ENCODE measurements around the gene GJC1.
A peak's percentile ranks its signal among the peaks of the same experiment; 100 is the strongest.

The GJC1 gene

DNA sequence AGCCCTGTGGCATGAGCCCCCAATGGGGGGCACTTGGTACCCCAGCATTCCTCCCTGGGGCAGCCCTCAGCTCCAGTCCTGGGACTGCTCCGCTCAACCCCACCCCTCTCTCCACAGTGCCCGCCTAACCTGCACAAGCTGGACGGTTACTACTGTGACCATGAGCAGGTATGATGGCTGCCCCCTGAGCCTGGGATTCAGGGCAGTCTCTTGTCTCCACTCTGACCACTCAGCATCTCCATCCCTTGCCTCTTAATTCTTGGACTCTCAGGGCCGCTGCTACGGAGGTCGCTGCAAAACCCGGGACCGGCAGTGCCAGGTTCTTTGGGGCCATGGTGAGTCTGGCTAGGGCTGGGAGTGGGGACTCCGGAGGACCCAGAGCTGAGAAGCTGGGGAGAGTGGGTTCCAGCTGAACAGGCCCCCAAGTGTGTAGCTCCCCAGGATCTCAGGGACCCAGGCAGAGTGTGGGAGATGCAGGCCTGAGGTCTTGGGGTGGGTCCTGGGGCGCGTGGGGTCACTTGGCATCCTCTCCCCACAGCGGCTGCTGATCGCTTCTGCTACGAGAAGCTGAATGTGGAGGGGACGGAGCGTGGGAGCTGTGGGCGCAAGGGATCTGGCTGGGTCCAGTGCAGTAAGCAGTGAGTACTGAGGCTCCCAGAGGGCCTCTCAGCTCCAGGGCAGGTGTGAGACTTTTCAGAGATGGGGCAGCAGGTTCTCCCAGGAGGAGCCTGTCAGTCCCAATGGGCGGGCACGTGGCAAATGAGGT, 53.3 kb downstream of the GJC1 start:
- DNase-seq, result no peak

DNA sequence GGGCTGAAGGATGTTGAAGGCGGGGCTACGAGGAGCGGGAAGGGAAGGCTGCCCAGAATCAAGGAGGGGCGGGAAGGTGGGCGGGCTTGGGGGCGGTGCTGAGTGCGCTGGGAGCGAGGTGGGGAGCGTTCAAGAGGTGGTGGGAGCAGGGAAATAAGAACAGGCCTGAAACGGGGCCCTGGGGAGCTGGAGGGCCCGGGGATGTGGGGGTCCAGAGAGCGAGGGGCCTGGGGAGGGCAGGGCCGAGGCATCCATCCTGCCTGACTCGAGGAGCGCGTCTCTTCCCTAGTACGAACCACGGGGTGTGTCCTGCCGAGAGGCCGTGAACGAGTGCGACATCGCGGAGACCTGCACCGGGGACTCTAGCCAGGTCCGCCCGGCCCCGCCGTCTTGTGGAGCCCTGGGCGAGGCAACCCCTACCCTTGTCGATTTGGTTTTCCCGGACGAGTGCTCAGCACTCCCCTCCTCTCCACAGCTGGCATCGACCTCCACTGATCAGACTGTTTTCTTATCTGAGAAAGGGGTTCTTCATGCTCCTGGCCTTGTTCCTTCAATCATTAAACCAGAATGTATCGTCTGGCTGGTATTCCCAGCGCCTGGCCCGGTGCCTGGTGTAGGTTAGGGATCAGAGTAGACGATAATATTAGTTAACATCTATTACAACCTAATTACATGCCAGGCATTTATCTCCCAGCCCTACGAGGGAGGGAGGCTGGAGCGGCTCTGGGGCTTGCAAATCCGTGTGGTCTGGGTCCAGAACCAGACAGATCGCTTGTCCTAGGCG, 54.1 kb downstream of the GJC1 start:
- no peak for DNase-seq

DNA sequence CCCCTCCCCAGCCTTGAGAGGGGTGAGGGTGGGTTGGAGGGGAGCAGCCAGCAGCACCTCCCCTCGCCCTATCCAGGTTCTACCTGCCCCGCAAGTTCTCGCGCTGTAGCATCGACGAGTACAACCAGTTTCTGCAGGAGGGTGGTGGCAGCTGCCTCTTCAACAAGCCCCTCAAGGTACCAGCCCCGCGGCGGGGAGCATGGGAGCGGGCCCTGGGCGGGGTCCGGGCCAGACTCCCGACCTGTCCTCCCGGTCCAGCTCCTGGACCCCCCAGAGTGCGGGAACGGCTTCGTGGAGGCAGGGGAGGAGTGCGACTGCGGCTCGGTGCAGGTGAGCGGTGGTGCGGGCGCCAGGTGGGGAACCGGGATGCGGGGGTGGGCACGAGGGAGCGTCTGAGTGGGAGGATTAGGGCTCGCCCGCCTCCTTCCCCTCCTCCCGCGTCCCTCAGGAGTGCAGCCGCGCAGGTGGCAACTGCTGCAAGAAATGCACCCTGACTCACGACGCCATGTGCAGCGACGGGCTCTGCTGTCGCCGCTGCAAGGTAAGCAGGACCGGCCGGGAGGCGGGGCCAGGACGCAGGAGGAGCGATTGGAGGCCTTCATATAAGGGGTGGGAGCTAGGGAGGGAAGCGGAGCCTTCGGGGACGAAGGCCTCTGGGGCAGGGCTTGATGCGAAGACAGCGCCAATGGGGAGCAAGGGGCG, 54.8 kb downstream of the GJC1 start:
- peak; percentile 98 for DNase-seq

DNA sequence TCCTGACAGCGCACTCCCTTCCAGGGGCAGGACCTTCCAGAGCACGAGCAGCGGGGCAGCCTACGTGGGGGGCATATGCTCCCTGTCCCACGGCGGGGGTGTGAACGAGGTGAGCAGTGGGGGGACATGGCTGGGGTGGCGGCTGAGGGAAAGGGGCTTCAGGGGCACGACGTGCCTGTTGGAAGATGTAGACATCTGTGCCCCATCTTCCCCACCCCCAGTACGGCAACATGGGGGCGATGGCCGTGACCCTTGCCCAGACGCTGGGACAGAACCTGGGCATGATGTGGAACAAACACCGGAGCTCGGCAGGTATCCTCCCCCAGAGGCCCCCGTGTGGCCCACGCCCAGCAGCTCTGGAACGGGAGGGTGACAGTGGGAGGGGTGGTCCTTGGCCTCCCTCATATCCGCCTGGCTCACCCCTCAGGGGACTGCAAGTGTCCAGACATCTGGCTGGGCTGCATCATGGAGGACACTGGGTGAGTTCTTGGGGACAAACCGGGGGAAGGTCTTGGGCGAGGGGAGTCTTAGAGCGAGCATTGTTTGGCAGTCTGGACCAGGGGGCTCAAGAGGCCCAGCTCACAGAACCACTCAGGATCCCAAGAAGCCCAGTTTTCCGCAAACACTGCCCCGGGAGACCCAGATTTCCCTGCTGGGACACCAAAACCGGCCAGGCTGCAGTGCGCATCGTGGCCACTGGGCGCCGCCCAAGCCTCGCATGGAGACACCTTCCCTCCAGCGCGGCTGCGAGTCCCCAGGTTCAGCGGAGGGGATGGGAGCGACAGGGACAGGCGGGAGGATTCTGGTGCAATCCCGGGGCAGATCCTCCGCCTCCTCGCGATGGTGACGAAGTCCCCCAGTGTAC, 55.6 kb downstream of the GJC1 start:
- peak; percentile 83 for DNase-seq

DNA sequence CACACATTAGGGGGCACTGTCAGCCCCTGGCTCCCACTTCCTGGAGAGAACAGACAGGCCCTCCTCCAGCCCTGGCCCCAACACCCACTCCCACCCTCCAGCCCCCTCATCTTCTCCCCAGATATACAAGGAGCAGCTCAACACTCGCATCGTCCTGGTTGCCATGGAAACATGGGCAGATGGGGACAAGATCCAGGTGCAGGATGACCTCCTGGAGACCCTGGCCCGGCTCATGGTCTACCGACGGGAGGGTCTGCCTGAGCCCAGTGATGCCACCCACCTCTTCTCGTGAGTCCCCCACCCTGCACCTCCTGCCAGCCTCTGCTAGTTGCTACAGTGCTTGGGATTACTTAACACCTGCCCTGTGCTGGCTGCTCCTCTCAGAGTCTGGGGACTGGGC, 56.9 kb downstream of the GJC1 start:
- no peak for DNase-seq

DNA sequence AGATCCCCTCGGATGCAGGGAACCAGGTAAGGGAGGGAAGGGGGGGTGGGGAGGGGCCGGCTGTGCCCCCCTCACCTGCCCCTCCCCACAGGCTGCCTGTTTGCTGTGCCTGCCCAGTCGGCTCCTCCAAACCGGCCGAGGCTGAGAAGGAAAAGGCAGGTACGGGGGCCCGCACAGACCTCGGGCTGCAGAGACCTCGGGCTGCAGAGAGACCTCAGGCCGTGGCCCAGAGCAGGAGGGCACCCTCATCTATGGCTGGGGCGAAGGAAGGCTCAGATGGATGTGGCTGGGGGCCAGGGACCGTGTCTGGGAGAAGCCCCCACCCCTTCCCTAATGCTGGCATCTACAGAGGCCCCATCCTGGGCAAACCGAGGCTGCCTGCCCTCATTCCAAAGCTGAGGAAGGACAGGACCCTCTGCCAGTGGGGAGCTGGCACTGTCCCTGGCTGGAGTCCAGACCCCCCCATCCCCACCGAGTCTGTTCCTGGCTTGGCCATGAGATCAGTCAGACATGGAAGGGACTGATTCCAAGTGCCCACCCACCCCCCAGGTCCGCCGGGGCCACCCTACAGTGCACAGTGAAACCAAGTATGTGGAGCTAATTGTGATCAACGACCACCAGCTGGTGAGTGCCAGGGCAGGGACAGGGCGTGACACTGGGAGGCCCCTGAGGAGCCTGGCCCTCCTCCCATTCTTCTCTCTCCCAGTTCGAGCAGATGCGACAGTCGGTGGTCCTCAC, 57.6 kb downstream of the GJC1 start:
- no peak for DNase-seq

DNA sequence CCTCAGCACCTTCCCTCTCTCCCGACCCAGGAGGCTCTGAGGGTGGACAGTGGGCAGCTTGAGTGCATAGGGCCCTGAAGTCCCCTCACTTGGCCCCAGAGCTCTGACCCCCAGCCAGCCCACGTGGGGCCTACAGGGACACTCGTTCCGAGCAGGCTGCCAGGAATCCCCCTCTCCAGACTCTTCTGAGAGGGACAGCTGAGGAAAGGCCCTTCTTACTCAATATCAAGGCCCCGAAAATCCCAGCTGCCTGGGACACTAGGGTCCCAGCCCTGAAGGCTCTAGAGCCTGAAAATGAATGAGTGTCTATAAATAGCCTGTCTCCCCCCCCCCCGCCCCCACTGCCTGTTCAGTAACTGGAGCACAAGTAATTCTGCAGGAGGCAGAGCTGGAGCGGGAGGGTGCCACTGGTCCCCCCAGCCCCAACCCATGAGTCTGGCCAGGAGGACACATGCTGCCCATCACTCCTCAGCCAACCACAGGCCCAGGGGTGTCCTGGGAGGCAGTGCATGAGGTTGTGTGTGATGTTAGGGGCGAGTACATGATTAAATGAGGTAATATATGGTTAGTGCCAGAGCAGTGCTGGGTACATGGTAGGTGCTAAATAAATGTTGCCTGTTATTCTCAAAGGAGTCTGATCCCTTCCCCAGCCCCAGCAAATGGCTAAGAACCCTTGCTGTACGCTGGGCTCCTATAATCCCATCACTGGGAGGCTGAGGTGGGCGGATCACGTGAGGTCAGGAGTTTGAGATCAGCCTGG, 59.7 kb downstream of the GJC1 start:
- DNase-seq, result no peak

DNA sequence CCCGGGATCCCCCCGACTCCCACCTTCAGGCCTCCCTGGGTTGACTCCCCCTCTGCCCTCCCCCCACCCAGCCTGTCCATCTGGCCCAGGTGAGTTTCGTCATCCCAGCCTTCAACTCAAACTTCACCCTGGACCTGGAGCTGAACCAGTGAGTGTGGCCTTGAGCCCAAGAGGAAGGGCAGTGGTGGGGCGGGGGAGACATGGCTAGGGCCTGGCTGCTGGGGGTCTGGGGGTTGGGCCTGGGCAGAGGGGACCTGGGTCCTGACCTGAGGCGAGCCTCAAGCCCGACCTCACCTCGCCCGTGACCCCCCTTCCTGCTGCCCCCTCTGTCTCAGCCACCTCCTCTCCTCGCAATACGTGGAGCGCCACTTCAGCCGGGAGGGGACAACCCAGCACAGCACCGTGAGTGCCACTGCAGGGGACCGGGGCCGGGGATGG, 60.4 kb downstream of the GJC1 start:
- no peak for DNase-seq

DNA sequence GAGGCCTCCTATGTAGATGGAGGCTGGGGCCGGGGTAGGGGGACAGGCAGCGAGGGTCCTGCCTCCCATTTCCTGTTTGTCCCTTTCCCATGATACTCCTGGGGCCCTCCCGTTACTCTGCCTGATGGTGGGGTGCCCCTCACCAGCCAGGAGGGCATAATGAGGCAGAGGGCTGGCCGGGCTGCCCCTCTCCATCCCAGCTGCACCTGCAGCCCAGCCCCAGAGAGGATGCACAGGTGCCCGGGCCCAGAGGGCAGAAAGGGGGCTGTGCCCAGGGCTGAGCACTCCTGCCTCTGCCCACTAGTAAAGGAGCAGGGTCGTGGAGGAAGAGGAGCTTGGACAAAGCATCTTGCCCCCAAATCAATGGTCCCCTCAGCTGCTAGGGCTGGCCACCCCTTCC, 60.9 kb downstream of the GJC1 start:
- DNase-seq, result no peak

DNA sequence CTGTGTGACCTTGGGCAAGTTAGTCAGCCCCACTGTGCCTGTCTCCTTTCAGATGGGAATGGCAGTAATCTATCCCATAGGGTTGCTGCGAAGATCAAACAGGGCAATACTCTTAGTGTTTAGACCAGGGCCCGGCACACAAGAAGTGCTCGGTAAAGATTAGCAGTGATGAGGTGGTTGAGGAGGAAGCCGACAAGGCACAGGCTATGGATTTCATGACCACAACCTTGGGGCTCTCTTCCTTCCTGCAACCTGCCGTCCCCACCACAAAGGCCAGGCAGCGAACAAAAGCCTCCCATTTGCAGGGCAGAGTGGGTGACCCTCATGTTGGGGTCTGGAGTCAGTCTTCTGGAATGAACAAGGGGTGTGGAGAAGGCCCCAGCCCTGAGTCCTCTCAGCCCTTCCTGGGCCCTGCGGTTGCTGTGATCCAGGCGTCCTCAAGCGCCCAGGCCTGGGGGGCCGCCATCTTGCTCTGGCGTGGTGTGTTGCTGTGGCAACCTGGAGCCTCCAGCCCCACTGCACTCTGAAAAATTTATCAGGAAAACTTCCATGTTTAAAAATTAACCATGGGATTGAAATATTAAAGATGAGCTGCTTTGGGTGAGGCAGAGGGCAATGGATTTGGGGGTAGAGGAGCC, 61.5 kb downstream of the GJC1 start:
- DNase-seq, result no peak

DNA sequence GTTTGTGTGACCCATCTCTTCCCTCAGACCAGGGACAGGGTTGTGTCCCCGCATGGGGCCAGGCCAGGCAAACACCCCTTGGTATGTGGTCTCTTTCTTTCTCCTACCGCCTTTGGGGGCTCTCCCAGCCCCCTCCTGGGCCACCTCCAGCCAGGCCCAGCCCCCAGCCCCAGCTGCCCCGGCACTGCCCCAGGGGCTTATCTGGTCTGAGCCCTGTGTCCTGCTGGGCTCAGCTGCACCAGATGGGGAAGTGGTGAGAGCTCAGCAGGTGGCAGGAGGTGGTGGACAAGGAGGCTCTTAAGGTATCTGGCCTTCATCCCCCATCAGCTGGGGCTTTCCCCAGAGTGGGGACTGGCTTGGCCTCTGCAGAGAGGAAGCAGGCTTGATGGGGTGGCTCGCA, 62.6 kb downstream of the GJC1 start:
- DNase-seq, result no peak

DNA sequence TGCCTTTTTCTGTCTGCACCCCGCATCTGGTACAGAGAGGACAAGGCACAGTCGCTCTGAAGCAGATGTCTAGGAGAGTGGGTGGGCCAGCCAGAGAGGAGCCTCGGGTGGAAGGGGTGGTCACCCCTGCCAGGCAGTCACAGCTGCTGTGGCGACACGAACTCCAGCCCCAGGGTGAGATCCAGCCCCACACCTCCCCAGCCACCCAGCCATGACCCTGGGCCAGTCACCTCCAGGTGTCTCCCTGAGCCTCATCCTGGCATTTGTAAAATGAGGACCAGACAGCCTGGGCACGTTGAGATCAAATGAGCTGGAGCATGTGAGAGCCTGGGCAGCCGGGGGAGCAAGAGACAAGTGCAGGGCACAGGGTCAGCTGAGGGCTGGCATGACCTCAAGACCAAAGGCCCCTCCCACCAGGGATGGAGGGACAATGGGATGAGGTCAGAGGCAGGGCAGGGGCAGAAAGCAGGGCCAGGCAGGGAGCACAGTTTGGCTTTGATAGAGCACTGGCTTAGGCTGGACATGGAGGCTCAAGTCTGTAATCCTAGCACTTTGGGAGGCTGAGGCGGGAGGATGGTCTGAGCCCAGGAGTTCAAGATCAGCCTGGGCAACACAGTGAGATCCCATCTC, 63.6 kb downstream of the GJC1 start:
- no peak for DNase-seq

DNA sequence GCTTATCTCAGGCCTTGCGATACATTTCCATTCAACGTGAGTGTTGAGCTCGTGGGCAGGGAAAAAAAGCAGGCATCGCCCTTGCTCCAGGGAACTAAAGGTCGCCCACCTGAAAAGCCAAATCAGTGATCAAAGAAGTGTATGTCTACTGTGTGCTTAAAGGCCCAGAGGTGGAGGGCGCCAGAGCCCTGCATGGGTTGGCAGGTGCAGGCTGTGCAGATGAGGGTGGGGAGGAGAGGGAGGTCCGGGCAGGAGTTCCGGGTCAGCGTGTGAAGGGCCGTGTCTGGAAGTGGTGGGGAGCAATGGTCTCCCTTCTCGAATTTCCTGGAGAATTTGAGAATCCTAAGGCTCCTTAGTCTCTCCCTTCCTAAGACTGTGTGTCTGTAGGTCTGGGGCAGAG, 64.1 kb downstream of the GJC1 start:
- DNase-seq, result no peak

DNA sequence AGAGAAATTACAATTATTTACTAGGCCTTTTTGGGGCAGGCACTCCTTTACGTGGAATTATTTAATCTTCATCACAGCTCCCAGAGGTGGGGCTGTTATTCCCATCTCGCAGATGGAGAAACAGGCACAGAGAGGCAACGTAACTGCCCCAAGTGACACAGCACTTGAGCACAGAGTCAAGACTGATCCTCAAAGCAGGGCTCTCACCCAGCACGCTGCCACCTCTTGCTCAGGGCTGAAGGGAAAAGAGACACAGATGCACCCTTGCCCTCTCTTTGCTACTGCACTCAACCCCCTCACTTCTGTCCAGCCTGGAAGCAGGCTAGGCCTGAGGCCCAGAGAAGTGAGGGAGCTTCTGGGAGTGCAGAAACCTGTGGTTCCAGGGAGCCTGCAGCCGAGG, 66.9 kb downstream of the GJC1 start:
- DNase-seq, result no peak

DNA sequence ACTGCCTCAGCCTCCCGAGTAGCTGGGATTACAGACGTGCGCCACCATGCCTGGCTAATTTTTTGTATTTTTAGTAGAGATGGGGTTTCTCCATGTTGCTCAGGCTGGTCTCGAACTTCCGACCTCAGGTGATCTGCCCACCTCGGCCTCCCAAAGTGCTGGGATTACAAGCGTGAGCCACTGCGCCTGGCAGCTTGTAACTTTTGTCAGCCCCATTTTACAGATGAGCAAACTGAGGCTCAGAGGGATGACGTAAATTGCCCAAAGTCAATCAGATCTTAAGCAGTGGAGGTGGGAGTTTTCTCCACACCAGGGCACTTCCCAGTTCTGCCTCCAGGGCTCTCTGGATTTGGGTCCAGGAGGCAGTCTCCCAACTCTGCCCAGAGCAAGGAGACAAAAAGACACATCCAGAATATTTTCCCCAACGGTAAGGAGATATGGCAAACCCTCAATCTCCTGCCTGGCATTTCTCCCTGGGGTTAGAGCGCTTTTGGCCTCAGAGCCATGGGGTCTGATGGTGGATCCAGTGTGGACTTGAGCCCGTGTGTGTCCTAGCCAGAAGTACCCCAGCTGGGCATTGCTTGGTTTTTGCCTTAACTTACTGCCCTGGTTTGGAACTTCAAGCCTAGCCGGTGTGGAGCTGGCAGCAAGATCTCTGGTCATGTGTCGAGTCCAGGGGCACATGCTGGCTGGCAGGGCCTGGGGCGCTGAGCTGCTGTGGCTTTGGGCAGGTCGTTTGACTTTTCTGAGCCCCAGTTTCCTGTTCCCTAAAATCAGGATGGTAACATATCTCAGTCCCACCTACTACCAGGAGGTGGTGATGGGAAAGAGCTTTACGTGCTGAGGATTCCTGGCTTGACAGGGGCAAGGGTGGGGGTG, 67.9 kb downstream of the GJC1 start:
- DNase-seq, result no peak

DNA sequence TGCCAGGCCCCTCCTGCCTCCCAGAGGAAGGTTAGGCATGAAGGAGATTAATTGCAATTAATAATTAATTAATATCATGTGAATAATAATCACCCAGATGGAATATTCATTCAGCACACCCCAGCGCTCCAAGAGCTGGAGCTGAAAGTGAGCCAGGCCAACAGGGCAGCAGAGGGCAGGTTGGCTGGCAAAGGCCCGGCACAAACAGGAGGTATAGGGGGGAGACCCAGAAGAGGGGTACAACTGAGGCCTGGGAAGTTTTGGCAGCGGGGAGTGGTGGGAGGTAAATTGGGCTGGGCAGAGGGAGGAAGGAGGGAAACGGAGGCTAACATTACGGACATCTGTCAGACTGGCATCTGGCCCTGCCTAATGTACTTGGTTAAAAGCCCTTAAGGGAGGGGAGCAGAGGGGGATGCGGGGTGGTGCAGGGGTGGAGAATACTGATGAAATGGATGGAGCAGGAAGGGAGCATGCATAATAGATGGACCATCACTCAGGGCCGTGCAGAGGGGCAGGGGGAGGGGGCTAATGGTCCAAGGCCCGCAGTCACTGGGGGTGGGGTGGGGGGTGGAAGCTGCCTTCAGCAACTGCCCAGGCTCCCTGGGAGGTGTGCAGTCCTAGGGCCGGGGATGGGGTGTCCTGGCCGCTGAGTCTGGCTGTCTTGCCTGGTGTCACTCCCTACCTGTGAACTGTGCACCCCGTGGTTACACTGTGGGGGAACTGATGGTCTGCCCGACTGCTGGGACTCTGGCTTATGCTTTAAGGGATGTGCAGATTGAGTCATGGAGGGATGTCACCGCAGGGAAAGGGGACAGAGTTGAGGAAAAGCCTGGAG, 69.4 kb downstream of the GJC1 start:
- no peak for DNase-seq

DNA sequence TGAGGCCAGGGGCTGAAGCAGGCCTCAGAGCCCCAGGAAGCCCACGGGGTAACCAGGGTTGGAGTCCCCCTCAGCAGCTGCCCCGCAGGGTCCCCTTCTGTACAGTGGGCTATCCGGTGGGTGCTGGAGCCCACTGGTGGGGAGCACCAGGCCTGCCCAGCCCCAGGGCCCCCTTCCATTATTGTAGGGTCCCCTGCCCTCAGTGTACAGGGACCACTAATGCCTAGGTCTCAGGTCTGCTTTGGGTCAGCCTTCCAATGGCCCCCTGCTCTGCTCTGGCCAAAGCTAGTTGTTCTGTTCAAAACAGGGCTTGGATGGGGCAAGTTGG, 70.2 kb downstream of the GJC1 start:
- DNase-seq, result no peak

Data from effector CD8-positive, alpha-beta T cell (primary cell).